HG03575 (cell line): ENCODE data around the gene DGAT2.
"Not testable (repeated sequence)": the region's sequence is repeated elsewhere in the genome, so short reads cannot be mapped to it uniquely, and the experiment has no call there.

Experiments
- ATAC-seq: cut with Tn5 transposase; IDR thresholded peaks from one replicate; pipeline ENCODE4 v1.9.1; 2021; ENCODE audit not compliant: unreplicated experiment, insufficient number of reproducible peaks, low FRiP score; ENCODE audit errors: extremely low read depth

DGAT2 gene, protein sequence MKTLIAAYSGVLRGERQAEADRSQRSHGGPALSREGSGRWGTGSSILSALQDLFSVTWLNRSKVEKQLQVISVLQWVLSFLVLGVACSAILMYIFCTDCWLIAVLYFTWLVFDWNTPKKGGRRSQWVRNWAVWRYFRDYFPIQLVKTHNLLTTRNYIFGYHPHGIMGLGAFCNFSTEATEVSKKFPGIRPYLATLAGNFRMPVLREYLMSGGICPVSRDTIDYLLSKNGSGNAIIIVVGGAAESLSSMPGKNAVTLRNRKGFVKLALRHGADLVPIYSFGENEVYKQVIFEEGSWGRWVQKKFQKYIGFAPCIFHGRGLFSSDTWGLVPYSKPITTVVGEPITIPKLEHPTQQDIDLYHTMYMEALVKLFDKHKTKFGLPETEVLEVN

GRCh38 chr11:75768112-75768908, at the start of gene DGAT2:
TSS of gene DGAT2 (plus strand) at chr11:75768778. CDS start at chr11:75768992, 214 bp downstream.
- no peak for ATAC-seq

GRCh38 chr11:75719340-75720239, 49.0 kb upstream of the DGAT2 start:
- no peak for ATAC-seq

DNA sequence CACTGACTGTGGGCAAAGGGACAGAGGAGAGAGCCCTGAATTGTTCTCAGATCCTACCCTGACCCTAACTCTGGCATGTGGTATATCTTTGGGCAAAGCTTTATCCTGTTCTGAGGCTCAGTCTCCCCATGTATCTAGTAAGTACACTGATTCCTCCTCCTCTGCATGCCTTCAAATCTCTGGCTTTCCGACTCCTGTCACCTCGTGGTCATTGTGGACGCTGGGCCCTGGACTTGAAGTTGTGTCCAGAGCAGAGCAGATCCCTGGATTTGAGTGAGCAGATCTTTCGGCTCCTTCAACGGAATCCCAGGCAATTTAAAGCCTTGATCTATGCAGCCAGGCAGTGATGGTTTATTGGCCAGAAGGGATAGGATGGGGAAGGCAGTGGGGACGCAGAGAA, 47.9 kb upstream of the DGAT2 start:
- no peak for ATAC-seq

- ATAC-seq, result no peak
These were observed 46.5 kb upstream of the DGAT2 start for GRCh38 chr11:75721852-75722668.

DNA sequence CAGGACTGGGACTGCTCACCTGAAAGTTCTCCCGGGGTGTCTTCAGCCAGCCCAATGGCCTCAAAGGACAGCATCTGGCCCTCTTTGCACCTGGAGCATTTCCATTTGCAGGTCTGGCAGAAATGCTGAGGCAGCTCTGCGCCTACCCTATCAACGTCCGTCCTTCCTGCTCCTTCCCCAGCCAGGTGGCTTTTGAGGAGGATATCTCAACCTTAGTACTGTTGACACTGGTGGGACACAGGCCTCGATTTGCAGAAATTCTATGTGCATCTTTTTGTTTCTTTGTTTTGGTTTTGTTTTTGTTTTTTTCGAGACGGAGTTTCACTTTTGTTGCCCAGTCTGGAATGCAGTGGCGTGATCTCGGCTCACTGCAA, 45.9 kb upstream of the DGAT2 start:
- ATAC-seq, result no peak

GRCh38 chr11:75725547-75726320, 42.8 kb upstream of the DGAT2 start:
- no peak for ATAC-seq

- ATAC-seq, result no peak
These were observed 39.6 kb upstream of the DGAT2 start for GRCh38 chr11:75728992-75729391.

- ATAC-seq, result no peak
These were observed 37.5 kb upstream of the DGAT2 start for GRCh38 chr11:75731095-75731494.

- ATAC-seq, result no peak
These were observed 35.5 kb upstream of the DGAT2 start for GRCh38 chr11:75733071-75733430.

GRCh38 chr11:75733431-75734107, 35.0 kb upstream of the DGAT2 start:
- ATAC-seq, result no peak

- no peak for ATAC-seq
These were observed 33.9 kb upstream of the DGAT2 start for GRCh38 chr11:75734491-75735180.

GRCh38 chr11:75735181-75735845, 33.3 kb upstream of the DGAT2 start:
- ATAC-seq, result no peak

GRCh38 chr11:75737314-75737713, 31.3 kb upstream of the DGAT2 start:
- ATAC-seq, result no peak

GRCh38 chr11:75740681-75741080, 27.9 kb upstream of the DGAT2 start:
- ATAC-seq, result no peak

GRCh38 chr11:75743159-75743558, 25.4 kb upstream of the DGAT2 start:
- not testable (repeated sequence) for ATAC-seq
